Measurements from ENCODE around the gene NRG4. TPM values are rescaled to one million over a fixed set of nuclear protein-coding genes. Genes with fewer than 3 reads are reported as not detected.

The NRG4 gene
- total and polyA plus RNA-seq, 2 of the 8 experiments (the other 6 are each of a cell fraction or from before 2014, with no cell fraction given) = 0.24 TPM; not detected in 1

GRCh38 chr15:75903331-75904239 is 108.6 kb downstream of the NRG4 start, which contains the start of gene FBXO22 (continued):
- no peak for TF ChIP-seq HDAC2 (IDR thresholded peaks at IDR 0.05; ENCODE audit: borderline replicate concordance in 1 of 2, low read depth in 2 of 2, low read length in 2 of 2)
- TF ChIP-seq, protein P1, sequence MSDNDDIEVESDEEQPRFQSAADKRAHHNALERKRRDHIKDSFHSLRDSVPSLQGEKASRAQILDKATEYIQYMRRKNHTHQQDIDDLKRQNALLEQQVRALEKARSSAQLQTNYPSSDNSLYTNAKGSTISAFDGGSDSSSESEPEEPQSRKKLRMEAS (IDR thresholded peaks at IDR 0.05) = peak; percentile 68
- no peak for TF ChIP-seq FOSL1 (IDR thresholded peaks at IDR 0.05; ENCODE audit: insufficient read depth, low read depth, low read length)
- TF ChIP-seq BCL11A (IDR thresholded peaks at IDR 0.05; ENCODE audit: low read depth in 2 of 2, low read length in 2 of 2) = no peak
- TF ChIP-seq TAF7 (optimal IDR thresholded peaks at IDR 0.05; ENCODE audit: borderline replicate concordance, low read depth, low read length) = no peak
- TF ChIP-seq TAF1 (IDR thresholded peaks at IDR 0.05; ENCODE audit: low read depth, low read length) = peak; percentile 93
- TF ChIP-seq JUND (IDR thresholded peaks at IDR 0.05; ENCODE audit: low read length) = peak; percentile 51; the same call in 1 of the 2 replicates
- TF ChIP-seq EGR1 (IDR thresholded peaks at IDR 0.05; ENCODE audit: borderline replicate concordance, low read depth, low read length) = peak; percentile 74; the same call in 1 of the 2 replicates
- no peak for TF ChIP-seq ZNF274 (IDR thresholded peaks at IDR 0.05; ENCODE audit: borderline replicate concordance, extremely low read depth, low read length)
- no peak for TF ChIP-seq CBX5 (IDR thresholded peaks at IDR 0.05; ENCODE audit: low read depth, low read length)
